ENCODE results near the gene BAD. TPM values are rescaled to one million over a fixed set of nuclear protein-coding genes. Genes with fewer than 3 reads are reported as not detected.

BAD gene
- total RNA-seq, 1 donor from 2014 or later: 36.0 TPM

- no peak for DNase-seq (ENCODE audit: low spot score)
Measured at GRCh38 chr11:64261556-64262080, 22.8 kb downstream of the BAD start.

GRCh38 chr11:64260147-64260708 is 24.2 kb downstream of the BAD start:
- no peak for DNase-seq (ENCODE audit: low spot score)
- no peak for ATAC-seq

More at GRCh38 chr11:64261556-64262080, 22.8 kb downstream of the BAD start:
- ATAC-seq: no peak

- ATAC-seq: no peak
Measured at GRCh38 chr11:64259533-64260067, 24.9 kb downstream of the BAD start.

GRCh38 chr11:64258946-64259532 is 25.4 kb downstream of the BAD start:
- ATAC-seq (no peak), DNase-seq (ENCODE audit: low spot score) (no peak)

More at GRCh38 chr11:64259533-64260067, 24.9 kb downstream of the BAD start:
- no peak for DNase-seq (ENCODE audit: low spot score)

GRCh38 chr11:64258356-64258755 is 26.1 kb downstream of the BAD start:
- ATAC-seq: no peak
- DNase-seq (ENCODE audit: low spot score): no peak

- ATAC-seq (no peak), DNase-seq (ENCODE audit: low spot score) (no peak)
Measured at GRCh38 chr11:64256300-64256699, 28.2 kb downstream of the BAD start.

GRCh38 chr11:64255135-64256128 is 29.0 kb downstream of the BAD start:
- ATAC-seq (no peak), DNase-seq (ENCODE audit: low spot score) (no peak)

GRCh38 chr11:64254326-64254725 is 30.1 kb downstream of the BAD start:
- ATAC-seq (no peak), DNase-seq (ENCODE audit: low spot score) (no peak)

GRCh38 chr11:64253481-64253880 is 31.0 kb downstream of the BAD start:
- no peak for DNase-seq (ENCODE audit: low spot score)
- ATAC-seq: no peak

GRCh38 chr11:64253043-64253442 is 31.4 kb downstream of the BAD start:
- no peak for DNase-seq (ENCODE audit: low spot score)
- ATAC-seq: no peak

- DNase-seq (ENCODE audit: low spot score): no peak
- peak; percentile 8 for ATAC-seq
Measured at GRCh38 chr11:64252003-64252872, 32.2 kb downstream of the BAD start.

- DNase-seq (ENCODE audit: low spot score): no peak
- ATAC-seq: no peak
Measured at GRCh38 chr11:64251753-64252002, 32.8 kb downstream of the BAD start.

- peak; percentile 74 for DNase-seq (ENCODE audit: low spot score)
- peak; percentile 70 for ATAC-seq
Measured at GRCh38 chr11:64251016-64251752, 33.3 kb downstream of the BAD start, which contains the start of gene PLCB3. PLCB3 (plus strand) TSS chr11:64251530; CDS start chr11:64251650, 120 bp downstream.

- ATAC-seq (no peak), DNase-seq (ENCODE audit: low spot score) (no peak)
Measured at GRCh38 chr11:64250415-64251015, 34.0 kb downstream of the BAD start.

- DNase-seq (ENCODE audit: low spot score): no peak
- peak; percentile 22 for ATAC-seq
Measured at GRCh38 chr11:64249563-64250414, 34.7 kb downstream of the BAD start.

GRCh38 chr11:64249038-64249437 is 35.4 kb downstream of the BAD start:
- DNase-seq (ENCODE audit: low spot score): no peak
- ATAC-seq: no peak

- DNase-seq (ENCODE audit: low spot score) (no peak), ATAC-seq (no peak)
Measured at GRCh38 chr11:64248578-64248977, 35.9 kb downstream of the BAD start.
